NB4 (cell line): ENCODE results near the gene ZFYVE28.

Experiments
- DNase-seq: peaks from one replicate; pipeline ENCODE4 v3.0.0; 2010; ENCODE audit warnings: low read depth
- H3K4me3 ChIP-seq: one replicate; pipeline ENCODE4 v1.5.1; 2011; ENCODE audit warnings: mild to moderate bottlenecking, low read depth, low read length, moderate library complexity
- CTCF ChIP-seq: IDR thresholded peaks from one replicate; pipeline ENCODE4 v1.5.1; 2012; ENCODE audit warnings: low read depth, low read length
- MAX ChIP-seq: IDR thresholded peaks from 2 replicates; pipeline ENCODE4 v1.6.1; 2011; ENCODE audit warnings: low read depth, low read length
- MYC ChIP-seq: IDR thresholded peaks from 2 replicates; pipeline ENCODE4 v1.6.1; 2011; ENCODE audit warnings: low read depth, low read length
- POLR2A ChIP-seq: IDR thresholded peaks from 2 replicates; pipeline ENCODE4 v1.6.1; 2011; ENCODE audit warnings: mild to moderate bottlenecking; ENCODE audit not compliant: insufficient read length; ENCODE audit errors: extremely low read depth

ZFYVE28 gene

GRCh38 chr4:2334826-2335728 lies 83.4 kb downstream of the ZFYVE28 start:
- H3K4me3 ChIP-seq, result no peak overlapping the region
- no peak for DNase-seq
- TF ChIP-seq MYC (no peak), CTCF (no peak), POLR2A (no peak), MAX (no peak)

- H3K4me3 ChIP-seq, result no peak overlapping the region
- DNase-seq, result peak; percentile 52
- TF ChIP-seq POLR2A (no peak), MAX (no peak), MYC (no peak), CTCF (no peak)
These were observed 84.4 kb downstream of the ZFYVE28 start for GRCh38 chr4:2333916-2334644.

- DNase-seq, result peak; percentile 91
- H3K4me3 ChIP-seq, result no peak overlapping the region
- TF ChIP-seq POLR2A (no peak), MYC (no peak; the same call in 1 of the 2 replicates), CTCF (no peak), MAX (peak; percentile 63)
These were observed 85.0 kb downstream of the ZFYVE28 start for GRCh38 chr4:2333356-2333841.

- H3K4me3 ChIP-seq, result no peak overlapping the region
- no peak for DNase-seq
- no peak for TF ChIP-seq CTCF
- no peak for TF ChIP-seq POLR2A
- TF ChIP-seq MAX, result no peak
- TF ChIP-seq MYC, result no peak
These were observed 85.5 kb downstream of the ZFYVE28 start for GRCh38 chr4:2332976-2333319.

- TF ChIP-seq POLR2A, result no peak
- no peak for TF ChIP-seq MAX
- no peak for TF ChIP-seq MYC
- TF ChIP-seq CTCF, result no peak
- no peak overlapping the region for H3K4me3 ChIP-seq
- peak; percentile 72 for DNase-seq
These were observed 86.1 kb downstream of the ZFYVE28 start for GRCh38 chr4:2332201-2332975.
